NCI-H510A treated with DMSO at 0.1 percent for 48 hours (cell line): ENCODE data around the gene LGALS7.
"Not testable (repeated sequence)": the region's sequence is repeated elsewhere in the genome, so short reads cannot be mapped to it uniquely, and the experiment has no call there.

Experiments
- DNase-seq: peaks from one replicate; lab custom pipeline; 2025; lab: John Stamatoyannopoulos, UW

Gene LGALS7

DNA sequence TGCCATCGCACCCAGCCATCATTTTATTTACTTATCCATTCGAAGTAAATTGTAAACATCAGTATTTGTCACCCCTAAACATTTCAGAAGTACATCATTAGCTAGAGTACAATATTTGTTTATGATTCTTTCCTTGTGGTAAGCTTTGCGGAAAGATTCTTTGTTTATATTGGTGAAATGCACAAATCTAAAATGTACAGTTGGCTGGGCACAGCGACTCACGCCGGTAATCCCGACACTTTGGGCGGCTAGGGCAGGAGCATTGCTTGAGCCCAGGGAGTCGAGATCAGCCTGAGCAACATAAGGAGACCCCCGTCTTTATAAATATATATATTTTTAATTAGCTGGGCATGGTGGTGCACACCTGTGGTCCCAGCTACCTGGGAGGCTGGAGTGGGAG lies 25.8 kb upstream of the LGALS7 start:
- DNase-seq = no peak

DNA sequence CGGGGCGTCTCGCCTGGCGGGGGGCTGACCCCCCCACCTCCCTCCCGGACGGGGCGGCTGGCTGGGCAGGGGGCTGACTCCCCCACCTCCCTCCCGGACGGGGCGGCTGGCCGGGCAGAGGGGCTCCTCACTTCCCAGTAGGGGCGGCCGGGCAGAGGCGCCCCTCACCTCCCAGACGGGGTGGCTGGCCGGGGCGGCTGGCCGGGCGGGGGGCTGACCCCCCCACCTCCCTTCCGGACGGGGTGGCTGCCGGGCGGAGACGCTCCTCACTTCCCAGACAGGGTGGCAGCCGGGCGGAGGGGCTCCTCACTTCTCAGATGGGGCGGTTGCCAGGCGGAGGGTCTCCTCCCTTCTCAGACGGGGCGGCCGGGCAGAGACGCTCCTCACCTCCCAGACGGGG lies 24.5 kb upstream of the LGALS7 start:
- not testable (repeated sequence) for DNase-seq

DNA sequence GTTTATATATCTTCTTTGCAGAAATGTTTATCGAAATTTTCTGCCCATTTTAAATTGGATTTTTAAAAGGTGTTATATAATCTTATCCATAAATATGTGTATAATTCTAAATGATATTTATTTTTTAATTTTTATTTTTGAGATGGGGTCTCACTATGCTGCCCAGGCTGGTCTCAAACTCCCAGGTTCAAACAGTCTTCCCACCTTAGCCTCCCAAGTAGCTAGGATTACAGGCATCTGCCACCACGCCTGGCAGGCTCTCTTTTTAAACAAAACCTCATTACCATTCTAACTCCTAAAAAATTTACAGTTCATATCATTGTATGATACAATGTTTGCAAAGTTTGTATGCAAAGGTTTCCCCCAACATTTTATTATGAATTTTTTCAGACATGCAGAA lies 22.8 kb upstream of the LGALS7 start:
- no peak for DNase-seq

DNA sequence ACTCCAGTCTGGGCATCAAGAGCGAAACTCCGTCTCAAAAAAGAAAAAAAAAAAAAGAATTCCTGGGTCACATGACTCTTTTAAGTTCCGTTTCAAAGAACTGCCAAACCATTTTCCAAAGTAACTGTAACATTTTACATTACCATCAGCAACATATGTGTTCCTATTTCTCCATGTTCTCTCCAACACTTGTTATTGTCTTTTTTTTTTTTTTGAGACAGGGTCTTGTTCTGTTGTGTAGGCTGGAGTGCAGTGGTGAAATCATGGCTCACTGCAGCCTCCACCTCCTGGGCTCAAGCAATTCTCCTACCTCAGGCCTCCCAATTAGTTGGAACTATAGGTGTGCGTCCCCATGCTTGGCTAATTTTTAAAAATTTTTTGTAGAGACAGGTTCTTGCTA lies 22.2 kb upstream of the LGALS7 start:
- no peak for DNase-seq

DNA sequence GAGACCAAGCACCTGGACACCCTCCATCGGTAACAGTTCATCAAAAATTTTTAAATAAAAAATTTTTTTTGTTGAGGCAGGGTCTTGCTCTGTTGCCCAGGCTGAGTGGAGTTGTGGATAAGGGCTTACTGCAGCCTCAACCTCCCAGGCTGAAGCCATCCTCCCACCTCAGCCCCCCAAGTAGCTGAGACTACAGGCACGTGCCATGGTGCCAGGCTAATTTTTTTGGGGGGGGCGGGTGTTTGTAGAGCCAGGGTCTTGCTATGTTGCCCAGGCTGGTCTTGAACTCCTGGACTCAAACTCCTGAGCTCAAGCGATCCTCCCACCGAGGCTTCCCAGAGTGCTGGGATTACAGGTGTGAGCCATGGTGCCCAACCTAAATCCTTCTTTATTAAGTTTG lies 20.4 kb upstream of the LGALS7 start:
- DNase-seq = no peak

DNA sequence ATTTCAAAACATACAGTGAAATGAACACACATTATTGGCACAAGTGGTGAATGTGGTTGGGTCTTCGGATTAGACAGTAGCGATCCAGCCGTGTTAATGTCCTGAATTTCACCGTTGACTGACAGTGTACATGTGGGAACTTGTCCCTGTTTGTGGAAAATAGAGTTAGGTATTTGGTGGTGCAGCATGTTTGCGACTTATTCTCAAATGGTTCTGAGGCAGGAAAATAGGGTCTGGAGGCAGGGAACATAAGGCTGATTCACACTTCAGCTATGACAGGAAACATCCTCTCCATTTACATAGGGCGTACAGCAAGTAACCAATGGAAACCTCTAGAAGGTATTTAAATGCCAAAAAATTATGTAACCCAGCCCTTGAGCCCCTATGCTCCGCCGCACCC lies 19.9 kb upstream of the LGALS7 start:
- no peak for DNase-seq

DNA sequence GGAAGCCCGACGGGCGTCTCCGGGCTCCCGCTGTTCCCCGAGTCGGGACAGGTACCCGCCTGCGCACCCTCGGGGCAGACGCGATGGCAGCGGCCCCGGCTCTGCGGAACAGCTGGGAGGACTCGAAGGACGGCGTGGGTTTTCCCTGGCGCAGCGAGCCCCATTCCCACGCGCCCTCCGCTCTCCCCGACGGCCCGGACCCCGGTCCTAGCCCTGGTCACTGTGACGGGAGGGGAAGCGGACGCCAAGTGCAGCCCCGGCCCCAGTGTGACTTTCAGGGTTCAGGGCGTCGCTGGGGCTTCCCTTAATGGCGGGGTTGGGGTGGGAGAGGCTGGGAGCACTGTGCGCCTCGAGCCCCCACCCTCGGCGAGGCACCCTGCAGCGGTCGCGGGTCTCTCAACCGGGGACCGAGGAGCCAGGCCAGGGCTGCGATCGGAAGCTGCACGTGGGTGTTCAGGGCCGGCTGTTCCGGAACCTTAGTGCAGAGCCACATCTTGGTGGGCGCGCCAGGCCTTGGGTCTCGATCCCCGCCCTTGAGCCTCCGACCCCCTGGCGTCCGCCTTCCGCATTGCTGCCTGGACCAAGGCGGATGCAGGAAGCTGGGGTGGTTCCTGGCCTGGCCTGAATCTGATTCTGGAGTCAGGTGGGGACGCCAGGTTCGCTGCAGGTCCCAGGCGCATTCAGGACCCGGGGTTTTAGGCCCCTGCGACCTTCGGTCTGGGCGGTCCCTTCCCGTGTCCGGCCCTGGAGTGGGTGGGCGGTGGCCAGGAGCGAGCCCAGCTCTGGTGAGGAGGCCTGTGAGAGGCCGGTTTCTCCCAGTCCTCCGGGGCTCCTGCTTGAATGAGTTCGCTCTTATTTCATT lies 19.2 kb upstream of the LGALS7 start:
- DNase-seq = no peak

DNA sequence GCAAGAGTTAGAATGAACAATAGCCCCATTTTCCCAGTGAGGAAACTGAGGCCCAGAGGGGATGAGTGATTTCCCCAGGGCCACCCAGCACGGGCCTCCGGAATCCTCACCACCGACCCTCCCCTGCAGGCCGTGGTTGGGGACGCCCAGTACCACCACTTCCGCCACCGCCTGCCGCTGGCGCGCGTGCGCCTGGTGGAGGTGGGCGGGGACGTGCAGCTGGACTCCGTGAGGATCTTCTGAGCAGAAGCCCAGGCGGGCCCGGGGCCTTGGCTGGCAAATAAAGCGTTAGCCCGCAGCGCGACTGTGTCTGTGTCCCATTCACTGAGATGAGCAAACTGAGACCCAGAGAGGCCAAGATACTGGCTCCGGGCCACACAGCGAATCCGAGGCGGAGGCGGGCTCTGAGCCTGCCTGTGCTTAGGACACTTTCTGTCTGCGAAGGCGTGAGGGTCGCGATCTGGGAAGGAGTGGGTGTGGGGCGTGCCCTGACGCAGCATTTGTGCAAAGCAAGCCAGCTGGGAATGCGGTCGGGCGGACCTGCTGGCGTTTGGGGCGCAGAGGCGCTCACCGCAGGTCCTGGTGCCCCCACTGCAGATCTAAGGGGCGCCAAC lies 18.2 kb upstream of the LGALS7 start:
- DNase-seq = not testable (repeated sequence)

DNA sequence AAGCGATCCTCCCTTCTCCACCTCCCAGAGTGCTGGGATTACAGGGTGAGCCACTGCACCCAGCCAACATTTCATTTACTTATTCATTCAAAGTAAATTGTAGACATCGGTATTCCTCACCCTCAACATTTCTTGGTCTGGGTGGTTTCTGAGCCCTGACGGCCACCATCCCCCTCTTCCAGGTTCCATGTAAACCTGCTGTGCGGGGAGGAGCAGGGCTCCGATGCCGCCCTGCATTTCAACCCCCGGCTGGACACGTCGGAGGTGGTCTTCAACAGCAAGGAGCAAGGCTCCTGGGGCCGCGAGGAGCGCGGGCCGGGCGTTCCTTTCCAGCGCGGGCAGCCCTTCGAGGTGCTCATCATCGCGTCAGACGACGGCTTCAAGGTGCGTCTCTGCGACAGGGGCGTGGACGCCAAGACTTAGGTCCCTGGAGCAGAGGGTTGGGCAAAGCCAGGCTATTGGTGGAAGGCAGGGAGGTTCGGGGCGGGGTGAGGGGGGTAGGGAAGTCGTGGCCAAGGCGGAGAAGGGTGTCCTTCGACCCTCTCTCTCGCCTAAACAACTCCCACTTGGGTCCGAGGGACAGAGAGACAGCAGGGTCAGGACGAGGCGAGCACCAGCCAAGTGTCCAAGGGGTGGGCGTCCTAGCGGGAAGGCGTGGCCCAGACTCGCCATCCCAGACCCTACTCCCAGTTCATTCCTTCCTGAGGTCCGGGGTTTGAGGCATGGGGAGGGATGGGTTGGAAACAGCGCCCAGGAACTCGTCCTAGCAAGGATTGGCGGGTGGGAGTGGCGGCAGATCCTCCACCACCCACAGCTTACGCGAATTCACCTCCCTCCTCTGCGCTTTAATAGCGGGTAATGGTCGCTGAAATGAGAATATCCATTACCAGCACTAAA lies 17.4 kb upstream of the LGALS7 start:
- not testable (repeated sequence) for DNase-seq

DNA sequence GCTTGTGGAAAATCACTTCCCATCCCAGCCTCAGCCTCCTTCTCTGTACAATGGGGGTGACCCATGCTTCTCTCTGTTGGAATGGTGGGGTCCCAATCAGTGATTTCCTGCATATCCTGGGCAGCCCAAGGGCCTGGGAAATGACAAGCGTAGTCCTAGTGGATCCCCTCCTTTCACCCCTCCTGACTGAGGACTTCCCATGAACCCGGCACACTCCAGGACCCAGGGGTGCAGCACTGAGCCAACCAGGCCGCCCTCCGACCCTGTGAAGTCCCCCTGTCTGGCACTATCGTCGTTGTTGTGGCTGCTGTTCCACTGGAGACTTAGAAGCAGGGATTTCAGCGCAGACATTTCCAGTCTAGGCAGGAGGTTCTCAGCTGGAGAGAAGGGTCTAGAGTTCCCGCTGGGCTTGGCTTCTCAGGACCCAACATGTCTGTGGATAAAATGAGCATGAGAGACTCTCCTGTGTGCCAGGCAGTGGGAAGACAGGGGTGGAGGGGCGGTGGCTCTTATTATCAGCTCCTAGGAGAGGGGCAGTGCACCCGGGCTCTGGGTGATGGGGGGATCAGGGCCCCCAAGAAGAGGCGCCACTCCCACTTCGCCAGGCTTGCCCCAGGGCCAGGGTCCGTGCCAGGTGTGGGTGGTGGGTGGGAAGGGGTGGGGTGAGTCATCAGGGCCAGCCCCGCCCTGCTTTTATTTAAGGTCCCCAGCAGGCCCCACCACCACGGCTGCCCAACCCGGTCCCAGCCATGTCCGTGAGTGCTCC lies 15.3 kb upstream of the LGALS7 start, which contains the start of gene LGALS7B:
TSS of gene LGALS7B (plus strand) at position 723 of the 766 bp plus-strand sequence. CDS start at position 750, 27 bp downstream.
- DNase-seq = no peak

DNA sequence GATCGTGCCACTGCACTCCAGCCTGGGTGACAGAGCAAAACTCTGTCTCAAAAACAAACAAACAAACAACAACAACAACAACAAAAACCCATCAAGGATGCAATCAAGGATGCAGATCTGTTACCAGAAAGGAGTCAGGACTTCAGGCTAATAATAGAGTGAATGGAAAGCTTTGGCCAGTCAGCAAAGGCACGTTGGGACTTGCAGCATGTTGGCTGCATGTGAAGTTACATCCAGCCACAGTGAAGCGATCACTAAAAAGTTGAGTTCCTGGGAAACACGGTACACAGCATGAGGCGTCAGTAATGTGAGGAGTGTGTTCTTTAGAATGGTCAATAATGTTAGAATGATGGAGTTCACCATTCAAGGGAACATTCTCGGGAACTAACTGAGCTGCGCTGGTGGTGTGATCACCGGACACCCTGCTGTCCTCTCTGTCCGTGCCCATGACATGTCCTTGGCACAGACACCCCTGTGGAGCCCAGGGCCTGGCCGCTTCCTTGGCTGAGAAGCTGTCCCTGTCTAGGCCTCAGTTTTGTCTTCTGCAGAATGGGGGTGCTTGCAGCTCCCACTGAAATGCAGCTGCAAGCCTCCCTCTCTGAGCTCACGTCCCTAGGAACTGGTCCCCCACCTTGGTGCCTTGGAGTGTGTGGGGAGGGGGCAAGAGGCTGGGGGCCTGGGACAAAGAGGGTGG lies 13.4 kb upstream of the LGALS7 start:
- no peak for DNase-seq

DNA sequence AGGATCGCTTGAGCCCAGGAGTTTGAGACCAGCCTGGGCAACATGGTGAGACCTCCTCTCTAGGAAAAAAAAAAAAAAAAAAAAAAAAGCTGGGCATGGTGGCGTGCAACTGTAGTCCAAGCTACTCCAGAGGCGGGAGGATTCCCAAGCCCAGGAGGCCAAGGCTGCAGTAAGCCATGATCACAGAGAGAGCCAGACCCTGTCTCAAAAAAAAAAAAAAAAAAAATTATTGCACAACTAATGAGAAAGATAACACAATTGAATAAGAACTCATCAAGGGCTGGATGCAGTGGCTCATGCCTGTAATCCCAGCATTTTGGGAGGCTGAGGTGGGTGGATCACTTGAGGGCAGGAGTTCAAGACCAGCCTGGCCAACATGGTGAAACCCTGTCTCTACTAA lies 12.7 kb upstream of the LGALS7 start:
- not testable (repeated sequence) for DNase-seq

DNA sequence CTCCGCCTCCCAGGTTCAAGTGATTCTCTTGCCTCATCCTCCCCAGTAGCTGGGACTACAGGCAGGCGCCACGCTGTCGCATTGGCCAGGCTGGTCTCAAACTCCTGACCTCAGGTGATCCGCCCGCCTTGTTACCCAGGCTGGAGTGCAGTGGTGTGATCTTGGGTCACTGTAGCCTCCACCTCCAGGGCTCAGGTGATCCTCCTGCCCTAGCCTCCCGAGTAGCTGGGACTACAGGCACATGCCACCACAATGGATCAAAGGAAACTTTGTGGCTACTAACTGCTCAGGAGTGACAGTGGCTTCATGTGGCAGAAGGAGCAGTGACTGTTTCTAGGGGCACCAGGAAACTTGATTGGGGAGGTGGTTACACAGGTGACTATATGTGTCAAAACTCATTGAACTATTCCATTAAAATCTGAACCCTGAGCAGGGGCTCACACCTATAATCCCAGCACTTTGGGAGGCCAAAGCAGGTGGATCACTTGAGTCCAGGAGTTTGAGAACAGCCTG lies 11.9 kb upstream of the LGALS7 start:
- no peak for DNase-seq

DNA sequence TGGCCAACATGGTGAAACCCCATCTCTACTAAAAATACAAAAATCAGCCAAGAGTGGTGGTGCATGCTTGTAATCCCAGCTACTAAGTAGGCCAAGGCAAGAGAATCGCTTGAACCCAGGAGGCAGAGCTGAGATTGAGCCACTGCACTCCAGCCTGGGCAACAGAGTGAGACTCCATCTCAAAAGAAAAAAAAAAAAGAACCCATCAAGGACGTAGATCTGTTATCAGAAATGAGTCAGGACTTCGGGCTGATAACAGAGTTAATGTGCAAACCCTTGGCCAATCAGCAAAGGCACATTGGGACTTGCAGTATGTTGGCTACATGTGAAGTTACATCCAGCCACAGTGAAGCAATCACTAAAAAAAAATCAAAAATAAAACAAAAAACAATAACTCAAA lies 10.9 kb upstream of the LGALS7 start:
- DNase-seq = no peak

DNA sequence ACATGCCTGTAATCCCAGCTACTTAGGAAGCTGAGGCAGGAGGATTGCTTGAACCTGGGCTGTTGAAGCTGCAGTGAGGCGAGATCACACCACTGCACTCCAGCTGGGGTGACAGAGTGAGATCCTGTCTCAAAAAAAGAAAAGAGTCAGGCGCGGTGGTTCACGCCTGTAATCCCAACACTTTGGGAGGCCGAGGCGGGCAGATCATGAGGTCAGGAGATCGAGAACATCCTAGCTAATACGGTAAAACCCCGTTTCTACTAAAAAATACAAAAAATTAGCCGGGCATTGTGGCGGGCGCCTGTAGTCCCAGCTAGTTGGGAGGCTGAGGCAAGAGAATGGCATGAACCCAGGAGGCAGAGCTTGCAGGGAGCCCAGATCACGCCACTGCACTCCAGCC lies 8.9 kb upstream of the LGALS7 start:
- not testable (repeated sequence) for DNase-seq

DNA sequence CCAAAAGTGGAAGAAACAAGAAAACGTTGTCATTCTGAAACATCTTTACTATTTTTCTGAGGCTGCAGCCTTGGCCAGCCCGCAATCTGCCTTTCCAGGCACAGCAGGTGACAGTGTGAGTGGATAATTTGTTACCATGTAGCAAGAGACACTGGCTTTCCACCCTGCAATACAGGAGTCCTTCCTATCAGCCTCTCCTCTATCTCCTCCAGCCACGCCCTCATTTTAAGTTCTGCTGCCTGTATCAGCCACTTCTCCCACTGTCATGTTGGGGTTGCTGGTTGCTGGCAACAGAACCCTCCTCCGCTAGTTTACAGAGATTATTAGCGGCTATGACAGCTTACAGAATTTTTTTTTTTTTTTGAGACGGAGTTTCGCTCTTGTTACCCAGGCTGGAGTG lies 7.7 kb upstream of the LGALS7 start:
- no peak for DNase-seq

DNA sequence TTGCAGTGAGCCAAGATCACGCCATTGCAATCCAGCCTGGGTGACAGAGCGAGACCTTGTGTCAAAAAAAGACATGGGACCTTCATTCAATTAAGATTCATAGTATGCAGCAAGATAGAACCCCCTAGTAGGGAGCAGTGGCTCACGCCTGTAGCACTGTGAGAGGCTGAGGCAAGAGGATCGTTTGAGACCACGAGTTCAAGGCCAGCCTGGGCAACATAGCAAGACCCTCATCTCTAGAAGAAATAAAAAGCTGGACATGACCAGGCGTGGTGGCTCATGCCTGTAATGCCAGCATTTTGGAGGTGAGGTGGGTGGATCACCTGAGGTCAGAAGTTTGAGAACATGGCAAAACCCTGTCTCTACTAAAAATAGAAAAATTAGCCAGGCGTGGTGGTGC lies 7.1 kb upstream of the LGALS7 start:
- no peak for DNase-seq

DNA sequence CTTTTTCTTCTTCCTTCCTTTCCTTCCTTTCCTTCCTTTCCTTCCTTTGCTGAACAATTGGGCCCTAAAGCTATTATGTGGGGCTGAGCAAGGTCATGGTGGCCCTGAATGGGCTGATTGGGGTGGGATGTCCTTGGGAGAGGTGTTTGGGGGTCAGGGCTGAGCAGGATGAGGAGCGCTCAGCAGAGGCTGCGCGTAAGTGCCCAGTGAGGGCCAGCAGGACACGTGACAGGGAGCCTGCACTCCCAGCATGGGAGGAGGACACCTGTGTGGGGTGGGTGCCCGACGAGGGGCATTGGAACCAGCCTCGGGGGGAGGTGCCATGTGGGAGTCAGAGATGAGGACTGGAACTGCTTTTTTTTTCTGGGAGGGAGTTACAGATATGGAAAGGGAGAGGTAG lies 5.4 kb upstream of the LGALS7 start:
- DNase-seq = no peak

DNA sequence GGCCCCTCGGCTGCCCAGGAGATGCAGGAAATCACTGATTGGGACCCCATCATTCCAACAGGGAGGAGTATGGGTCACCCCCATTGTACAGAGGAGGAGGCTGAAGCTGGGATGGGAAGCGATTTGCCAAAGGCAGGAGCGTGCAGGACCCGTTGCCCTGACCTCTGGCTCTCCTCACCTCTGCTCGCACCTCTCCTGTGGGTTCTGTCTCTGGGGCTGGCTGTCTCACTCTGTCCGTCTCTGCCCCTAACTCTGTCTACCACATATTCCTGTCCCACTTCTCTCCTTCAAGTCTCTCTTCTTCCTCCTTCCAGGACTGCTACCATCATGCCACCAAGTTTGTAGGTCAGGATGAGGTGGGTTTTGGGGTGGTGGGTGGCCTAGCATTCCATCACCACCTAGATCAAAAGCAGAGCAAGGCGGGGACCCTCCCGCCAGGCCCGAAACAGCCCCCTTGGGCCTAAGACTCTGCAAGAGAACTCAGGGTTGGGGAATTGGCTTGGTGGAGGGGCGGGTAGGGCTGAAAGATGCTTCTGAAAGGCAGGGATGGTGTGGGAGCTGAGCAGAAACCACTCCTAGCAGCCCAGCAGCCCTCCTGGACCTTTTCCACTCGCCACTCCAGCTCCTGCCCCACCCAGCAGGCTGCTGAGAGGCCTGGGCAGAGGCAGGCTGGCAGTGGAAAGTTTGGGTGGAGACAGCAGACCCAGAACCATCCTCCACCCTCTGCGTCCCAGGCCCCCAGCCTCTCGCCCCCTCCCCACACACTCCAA lies 1.0 kb upstream of the LGALS7 start:
- no peak for DNase-seq

DNA sequence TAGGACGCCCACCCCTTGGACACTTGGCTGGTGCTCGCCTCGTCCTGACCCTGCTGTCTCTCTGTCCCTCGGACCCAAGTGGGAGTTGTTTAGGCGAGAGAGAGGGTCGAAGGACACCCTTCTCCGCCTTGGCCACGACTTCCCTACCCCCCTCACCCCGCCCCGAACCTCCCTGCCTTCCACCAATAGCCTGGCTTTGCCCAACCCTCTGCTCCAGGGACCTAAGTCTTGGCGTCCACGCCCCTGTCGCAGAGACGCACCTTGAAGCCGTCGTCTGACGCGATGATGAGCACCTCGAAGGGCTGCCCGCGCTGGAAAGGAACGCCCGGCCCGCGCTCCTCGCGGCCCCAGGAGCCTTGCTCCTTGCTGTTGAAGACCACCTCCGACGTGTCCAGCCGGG lies 1.7 kb downstream of the LGALS7 start:
- not testable (repeated sequence) for DNase-seq
